Measurements from ENCODE around the gene SPIRE1.

The SPIRE1 gene

GRCh38 chr18:12426924-12427323 is 231.0 kb downstream of the SPIRE1 start:
- Histone ChIP-seq H3K79me2 (no peaks in the 10 kb centered on the region), H3K4me3 (ENCODE audit: low read depth, low read length) (no peak overlapping the region), H2AFZ (no peak overlapping the region), H3K27ac (no peak overlapping the region), H3K27me3 (ENCODE audit: control insufficient read depth, insufficient read depth, low read length) (no peaks in the 10 kb centered on the region), H3K36me3 (ENCODE audit: control insufficient read depth, insufficient read depth, low read length) (no peaks in the 10 kb centered on the region), H3K9me3 (ENCODE audit: control insufficient read depth, low read length) (no peaks in the 10 kb centered on the region), H3K4me1 (no peaks in the 10 kb centered on the region), H3K4me2 (ENCODE audit: low read length) (no peak overlapping the region), H3K9ac (no peak overlapping the region)
- TF ChIP-seq CTCF (IDR thresholded peaks at IDR 0.05), result no peak

- Histone ChIP-seq H3K27me3 (ENCODE audit: control insufficient read depth, insufficient read depth, low read length) (no peaks in the 10 kb centered on the region), H3K79me2 (no peaks in the 10 kb centered on the region), H3K36me3 (ENCODE audit: control insufficient read depth, insufficient read depth, low read length) (no peaks in the 10 kb centered on the region), H3K4me3 (ENCODE audit: low read depth, low read length) (no peak overlapping the region), H3K4me1 (no peaks in the 10 kb centered on the region), H3K4me2 (ENCODE audit: low read length) (no peak overlapping the region), H2AFZ (no peak overlapping the region), H3K9ac (no peak overlapping the region), H3K27ac (no peak overlapping the region), H3K9me3 (ENCODE audit: control insufficient read depth, low read length) (no peaks in the 10 kb centered on the region)
- no peak for TF ChIP-seq CTCF (IDR thresholded peaks at IDR 0.05)
Measured at GRCh38 chr18:12424252-12424651, 233.7 kb downstream of the SPIRE1 start.

GRCh38 chr18:12423820-12424219 is 234.1 kb downstream of the SPIRE1 start:
- no peaks in the 10 kb centered on the region for H3K79me2 ChIP-seq
- H3K4me1 ChIP-seq, result no peaks in the 10 kb centered on the region
- TF ChIP-seq CTCF (IDR thresholded peaks at IDR 0.05), result no peak
- H3K36me3 ChIP-seq (ENCODE audit: control insufficient read depth, insufficient read depth, low read length), result no peaks in the 10 kb centered on the region
- H3K27me3 ChIP-seq (ENCODE audit: control insufficient read depth, insufficient read depth, low read length), result no peaks in the 10 kb centered on the region
- H3K27ac ChIP-seq, result no peak overlapping the region
- no peak overlapping the region for H3K4me2 ChIP-seq (ENCODE audit: low read length)
- H3K4me3 ChIP-seq (ENCODE audit: low read depth, low read length), result no peak overlapping the region
- no peak overlapping the region for H3K9ac ChIP-seq
- no peak overlapping the region for H2AFZ ChIP-seq
- H3K9me3 ChIP-seq (ENCODE audit: control insufficient read depth, low read length), result no peaks in the 10 kb centered on the region

GRCh38 chr18:12423393-12423792 is 234.5 kb downstream of the SPIRE1 start:
- Histone ChIP-seq H3K9ac (no peak overlapping the region), H3K27ac (no peak overlapping the region), H2AFZ (no peak overlapping the region), H3K27me3 (ENCODE audit: control insufficient read depth, insufficient read depth, low read length) (no peaks in the 10 kb centered on the region), H3K79me2 (no peaks in the 10 kb centered on the region), H3K9me3 (ENCODE audit: control insufficient read depth, low read length) (no peaks in the 10 kb centered on the region), H3K4me2 (ENCODE audit: low read length) (no peak overlapping the region), H3K36me3 (ENCODE audit: control insufficient read depth, insufficient read depth, low read length) (no peaks in the 10 kb centered on the region), H3K4me3 (ENCODE audit: low read depth, low read length) (no peak overlapping the region), H3K4me1 (no peaks in the 10 kb centered on the region)
- TF ChIP-seq CTCF (IDR thresholded peaks at IDR 0.05), result no peak

GRCh38 chr18:12422936-12423335 is 235.0 kb downstream of the SPIRE1 start:
- no peak overlapping the region for H2AFZ ChIP-seq
- no peaks in the 10 kb centered on the region for H3K9me3 ChIP-seq (ENCODE audit: control insufficient read depth, low read length)
- no peak overlapping the region for H3K4me3 ChIP-seq (ENCODE audit: low read depth, low read length)
- no peak overlapping the region for H3K9ac ChIP-seq
- H3K27ac ChIP-seq, result no peak overlapping the region
- no peaks in the 10 kb centered on the region for H3K4me1 ChIP-seq
- no peaks in the 10 kb centered on the region for H3K79me2 ChIP-seq
- H3K27me3 ChIP-seq (ENCODE audit: control insufficient read depth, insufficient read depth, low read length), result no peaks in the 10 kb centered on the region
- H3K36me3 ChIP-seq (ENCODE audit: control insufficient read depth, insufficient read depth, low read length), result no peaks in the 10 kb centered on the region
- no peak for TF ChIP-seq CTCF (IDR thresholded peaks at IDR 0.05)
- no peak overlapping the region for H3K4me2 ChIP-seq (ENCODE audit: low read length)
